Sigmoid colon (tissue), 4 donors: ENCODE results near the gene KCNQ5.

ENCODE experiments used
- CTCF ChIP-seq, 4 experiments: fragments of 450-650 bp in 3 of 4; fragments of 200-600 bp in 1 of 4; IDR thresholded peaks; one replicate each; pipeline ENCODE4 v1.5.1; 2016 to 2019; ENCODE audit warnings: antibody characterized with exemption in 4 of 4, mild to moderate bottlenecking in 3 of 4, moderate library complexity in 2 of 4
- POLR2A ChIP-seq, 2 donors: fragments of 450-650 bp; IDR thresholded peaks; one replicate each; pipeline ENCODE4 v1.6.1; 2016; ENCODE audit warnings: antibody characterized with exemption in 2 of 2, mild to moderate bottlenecking in 2 of 2, moderate library complexity in 2 of 2
- POLR2AphosphoS5 ChIP-seq, 4 donors: sonication (generic); formaldehyde crosslinking; IDR thresholded peaks; one replicate each; pipeline ENCODE4 v1.6.1; 2017; ENCODE audit warnings: antibody characterized with exemption in 4 of 4

- TF ChIP-seq POLR2AphosphoS5 (IDR thresholded peaks at IDR 0.05) (no peak), CTCF (IDR thresholded peaks at IDR 0.05) (no peak), POLR2A (IDR thresholded peaks at IDR 0.05) (no peak)
Observed at GRCh38 chr6:73233048-73233447, 611.2 kb downstream of the KCNQ5 start.
